ENCODE results near the gene SCFD2. TPM values are rescaled to one million over a fixed set of nuclear protein-coding genes. Genes with fewer than 3 reads are reported as not detected.

SCFD2 gene
- total RNA-seq, 1 donor: 33.2 TPM

DNA sequence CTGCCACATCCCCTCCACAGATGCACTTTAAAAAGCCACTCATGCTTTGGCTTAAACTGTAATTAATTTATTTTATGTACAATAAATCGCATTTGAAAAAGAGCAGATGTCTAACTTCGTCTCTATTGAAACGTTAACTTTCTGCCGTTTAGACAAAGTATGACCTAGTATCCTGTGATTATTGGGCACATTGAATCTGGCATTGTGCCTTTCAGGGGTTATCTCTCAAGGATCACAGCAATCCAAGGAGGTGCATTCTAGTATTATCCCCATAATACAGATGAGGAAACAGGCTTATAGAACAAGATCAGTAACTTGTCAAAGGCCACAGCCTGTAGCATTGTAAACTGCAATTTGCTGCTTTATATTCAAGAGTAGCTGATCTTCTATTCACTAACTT is 499.1 kb downstream of the SCFD2 start:
- no peak overlapping the region for H3K4me3 ChIP-seq (ENCODE audit: low read depth, low read length)
- TF ChIP-seq, protein P1, sequence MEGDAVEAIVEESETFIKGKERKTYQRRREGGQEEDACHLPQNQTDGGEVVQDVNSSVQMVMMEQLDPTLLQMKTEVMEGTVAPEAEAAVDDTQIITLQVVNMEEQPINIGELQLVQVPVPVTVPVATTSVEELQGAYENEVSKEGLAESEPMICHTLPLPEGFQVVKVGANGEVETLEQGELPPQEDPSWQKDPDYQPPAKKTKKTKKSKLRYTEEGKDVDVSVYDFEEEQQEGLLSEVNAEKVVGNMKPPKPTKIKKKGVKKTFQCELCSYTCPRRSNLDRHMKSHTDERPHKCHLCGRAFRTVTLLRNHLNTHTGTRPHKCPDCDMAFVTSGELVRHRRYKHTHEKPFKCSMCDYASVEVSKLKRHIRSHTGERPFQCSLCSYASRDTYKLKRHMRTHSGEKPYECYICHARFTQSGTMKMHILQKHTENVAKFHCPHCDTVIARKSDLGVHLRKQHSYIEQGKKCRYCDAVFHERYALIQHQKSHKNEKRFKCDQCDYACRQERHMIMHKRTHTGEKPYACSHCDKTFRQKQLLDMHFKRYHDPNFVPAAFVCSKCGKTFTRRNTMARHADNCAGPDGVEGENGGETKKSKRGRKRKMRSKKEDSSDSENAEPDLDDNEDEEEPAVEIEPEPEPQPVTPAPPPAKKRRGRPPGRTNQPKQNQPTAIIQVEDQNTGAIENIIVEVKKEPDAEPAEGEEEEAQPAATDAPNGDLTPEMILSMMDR (IDR thresholded peaks at IDR 0.05; ENCODE audit: insufficient read depth, low read depth, low read length): no peak
- no peak for DNase-seq (ENCODE audit: low read depth)

DNA sequence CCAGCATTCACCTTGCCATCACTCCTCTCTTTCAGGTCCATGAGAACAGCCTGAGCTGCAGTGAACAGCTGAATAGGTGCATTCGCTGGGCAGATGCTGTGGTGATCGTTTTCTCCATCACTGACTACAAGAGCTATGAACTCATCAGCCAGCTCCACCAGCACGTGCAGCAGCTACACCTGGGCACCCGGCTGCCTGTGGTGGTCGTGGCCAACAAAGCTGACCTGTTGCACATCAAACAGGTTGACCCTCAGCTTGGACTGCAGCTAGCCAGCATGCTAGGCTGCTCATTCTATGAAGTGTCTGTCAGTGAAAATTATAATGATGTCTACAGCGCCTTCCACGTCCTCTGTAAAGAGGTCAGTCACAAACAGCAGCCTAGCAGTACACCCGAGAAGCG is 500.6 kb downstream of the SCFD2 start:
- TF ChIP-seq, protein P1 (IDR thresholded peaks at IDR 0.05; ENCODE audit: insufficient read depth, low read depth, low read length): no peak
- no peak overlapping the region for H3K4me3 ChIP-seq (ENCODE audit: low read depth, low read length)
- no peak for DNase-seq (ENCODE audit: low read depth)

DNA sequence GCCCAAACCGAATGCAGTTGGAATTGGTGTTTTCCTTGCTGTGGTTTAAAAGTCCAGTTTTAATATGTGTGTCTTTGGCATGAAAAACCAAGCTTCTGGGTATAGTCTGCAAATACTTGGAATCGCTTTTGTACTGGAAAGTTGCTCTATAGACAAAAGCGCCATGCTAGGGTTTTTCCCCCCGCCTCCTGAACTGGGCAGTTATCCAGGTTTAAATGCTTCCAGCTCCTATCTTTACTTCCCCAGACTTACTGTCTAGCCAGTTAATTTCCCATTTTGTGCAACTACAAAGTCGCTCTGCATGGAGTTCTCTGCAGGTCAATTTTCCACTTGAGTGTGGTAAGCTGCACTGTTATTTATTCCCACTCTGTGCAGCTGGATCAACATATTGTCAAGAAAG is 501.1 kb downstream of the SCFD2 start:
- DNase-seq (ENCODE audit: low read depth): peak; percentile 42
- TF ChIP-seq, protein P1 (IDR thresholded peaks at IDR 0.05; ENCODE audit: insufficient read depth, low read depth, low read length): no peak

DNA sequence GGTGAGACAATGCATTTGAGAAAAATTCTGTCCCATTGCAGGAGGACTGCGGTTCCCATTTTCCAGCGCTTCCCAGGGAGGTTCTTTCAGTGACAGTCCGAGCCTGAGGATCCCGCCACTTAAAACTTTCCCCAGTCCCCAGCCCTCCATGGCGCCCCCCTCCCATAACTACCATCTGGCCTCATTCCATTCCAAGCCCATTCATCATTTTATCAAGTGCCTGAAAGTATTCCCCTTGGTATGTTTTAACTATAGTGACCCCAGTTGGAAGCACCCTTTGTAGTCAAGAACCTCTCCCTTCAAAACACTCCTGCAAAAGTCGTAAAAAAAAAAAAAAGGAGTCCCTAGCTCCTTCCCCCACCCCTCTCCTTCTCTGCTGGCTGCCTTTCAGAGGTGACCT is 502.5 kb downstream of the SCFD2 start:
- TF ChIP-seq, protein P1 (IDR thresholded peaks at IDR 0.05; ENCODE audit: insufficient read depth, low read depth, low read length): no peak
- no peak for DNase-seq (ENCODE audit: low read depth)
- peak overlapping the region; percentile 67 for H3K4me3 ChIP-seq (ENCODE audit: low read depth, low read length)

More for the DNA sequence above, 501.1 kb downstream of the SCFD2 start:
- H3K4me3 ChIP-seq (ENCODE audit: low read depth, low read length): no peak overlapping the region

DNA sequence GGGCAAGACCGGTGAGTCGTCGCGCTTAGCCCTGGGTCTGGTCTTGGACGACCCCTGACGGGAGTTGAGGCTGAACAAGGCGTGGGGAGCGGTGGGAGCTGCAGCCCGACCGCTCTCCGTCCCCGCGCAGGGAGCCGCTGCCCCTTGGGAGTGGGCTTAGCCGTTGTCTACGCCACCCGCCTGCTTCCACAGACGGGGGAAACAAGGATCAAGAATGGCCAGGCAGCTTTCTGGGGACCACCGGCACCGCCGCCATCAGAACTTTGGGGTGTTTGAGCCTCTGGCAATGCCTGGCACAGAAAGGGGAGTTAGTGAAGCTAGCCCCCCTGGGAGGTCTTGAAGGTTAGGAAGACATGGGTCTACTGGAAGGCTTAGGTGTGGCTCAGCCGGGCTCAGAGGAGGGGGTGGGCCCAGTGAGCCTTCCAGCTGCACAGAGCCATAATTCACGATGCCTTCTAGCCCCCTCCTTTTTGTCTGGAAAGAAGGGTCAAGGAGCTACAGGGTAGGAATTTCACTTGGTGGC is 503.2 kb downstream of the SCFD2 start:
- TF ChIP-seq, protein P1 (IDR thresholded peaks at IDR 0.05; ENCODE audit: insufficient read depth, low read depth, low read length): no peak
- DNase-seq (ENCODE audit: low read depth): no peak
- H3K4me3 ChIP-seq (ENCODE audit: low read depth, low read length): peak overlapping the region; percentile 67

DNA sequence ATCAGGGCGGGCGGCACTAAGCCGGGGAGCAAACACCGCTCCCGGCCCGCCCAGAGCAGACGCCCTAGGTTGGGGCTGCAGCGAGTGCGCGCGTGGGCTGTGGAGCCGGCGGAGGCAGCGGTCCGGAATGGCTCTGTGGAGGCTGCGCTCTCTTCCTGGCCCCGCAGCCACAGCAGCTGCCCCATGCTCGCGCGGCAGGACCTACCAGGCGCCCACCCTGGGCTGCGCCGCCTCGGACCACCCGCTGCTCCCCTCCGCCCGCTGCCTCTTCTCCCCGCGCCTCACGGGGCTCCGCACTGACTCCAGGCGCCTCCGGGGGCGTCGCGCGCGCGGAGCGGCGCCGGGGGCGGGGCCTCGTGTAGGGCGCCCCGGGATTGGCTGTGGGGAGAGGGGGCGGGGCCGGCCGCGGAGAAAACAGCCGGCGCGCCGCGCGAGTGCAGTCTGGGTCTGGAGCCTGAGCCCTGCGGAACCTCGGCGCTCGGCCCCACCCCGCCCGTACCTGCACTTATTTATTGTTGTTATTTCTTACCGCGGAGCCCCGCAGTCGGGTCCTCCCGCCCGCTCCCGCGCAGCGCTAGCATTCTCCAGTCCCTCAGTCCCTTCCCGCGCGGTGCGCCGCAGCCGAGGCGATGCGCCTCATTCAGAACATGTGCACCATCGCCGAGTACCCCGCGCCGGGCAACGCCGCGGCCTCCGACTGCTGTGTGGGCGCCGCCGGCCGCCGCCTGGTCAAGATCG is 503.8 kb downstream of the SCFD2 start, which contains the start of gene RASL11B:
TSS of gene RASL11B (plus strand) at position 439 of the 738 bp plus-strand sequence. CDS start at position 630, 191 bp downstream.
- TF ChIP-seq, protein P1 (IDR thresholded peaks at IDR 0.05; ENCODE audit: insufficient read depth, low read depth, low read length): no peak
- H3K4me3 ChIP-seq (ENCODE audit: low read depth, low read length): peak within 1 kb of the TSS; percentile 67
- DNase-seq (ENCODE audit: low read depth): peak; percentile 73
